ENCODE measurements around the gene PPP1R11.

GRCh38 chr6:30102414-30102969, 35.5 kb downstream of the PPP1R11 start:
- TF ChIP-seq CTCF (IDR thresholded peaks at IDR 0.05 in 8 of 11, conservative IDR thresholded peaks at IDR 0.05 in 3 of 11) (no peak), POLR2AphosphoS5 (IDR thresholded peaks at IDR 0.05) (no peak)
